Left kidney (tissue), 2 donors: Measurements from ENCODE around the gene CEP120. TPM values are rescaled to one million over a fixed set of nuclear protein-coding genes. Genes with fewer than 3 reads are reported as not detected.
"Not testable (repeated sequence)": the region's sequence is repeated elsewhere in the genome, so short reads cannot be mapped to it uniquely, and the experiment has no call there.

Source experiments
- DNase-seq: peaks from one replicate; pipeline ENCODE4 v3.0.0-alpha.2; 2013
- polyA plus RNA-seq: library from polyadenylated mRNA; unstranded; fragments of 120-200 nt; gene quantifications from one replicate; pipeline ENCODE4 v1.2.1, GENCODE V29; 2013; ENCODE audit not compliant: insufficient read length

CEP120 gene
- polyA plus RNA-seq, 1 donor, result 25.2 TPM

DNA sequence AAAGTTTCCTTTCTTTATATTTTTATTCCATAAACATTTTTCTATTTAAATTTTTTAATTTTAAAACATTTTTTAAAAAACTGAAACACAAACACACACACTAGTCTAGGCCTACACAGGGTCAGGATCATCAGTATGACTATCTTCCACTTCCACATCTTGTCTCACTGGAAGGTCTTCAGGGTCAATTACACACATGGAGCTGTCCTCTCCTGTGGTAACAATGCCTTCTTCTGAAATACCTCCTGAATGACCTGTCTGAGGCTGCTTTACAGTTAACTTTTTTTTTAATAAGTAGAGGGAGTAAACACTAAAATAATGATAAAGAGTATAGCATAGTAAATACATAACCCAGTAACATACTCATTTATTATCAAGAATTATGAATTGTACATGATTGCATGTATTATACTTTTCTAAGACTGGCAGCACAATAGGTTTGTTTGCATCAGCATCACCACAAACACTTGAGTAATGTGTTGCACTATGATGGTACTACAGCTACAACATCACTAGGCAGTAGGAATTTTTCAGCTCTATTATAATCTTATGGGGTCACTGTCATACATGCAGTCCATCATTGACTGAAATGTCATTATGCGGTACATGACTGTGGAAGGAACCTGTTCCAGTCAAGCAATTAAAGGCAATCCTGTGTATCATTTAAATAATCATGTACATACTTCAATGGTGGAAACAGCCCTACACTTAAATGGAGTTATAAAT, 17.4 kb upstream of the CEP120 start:
- no peak for DNase-seq

DNA sequence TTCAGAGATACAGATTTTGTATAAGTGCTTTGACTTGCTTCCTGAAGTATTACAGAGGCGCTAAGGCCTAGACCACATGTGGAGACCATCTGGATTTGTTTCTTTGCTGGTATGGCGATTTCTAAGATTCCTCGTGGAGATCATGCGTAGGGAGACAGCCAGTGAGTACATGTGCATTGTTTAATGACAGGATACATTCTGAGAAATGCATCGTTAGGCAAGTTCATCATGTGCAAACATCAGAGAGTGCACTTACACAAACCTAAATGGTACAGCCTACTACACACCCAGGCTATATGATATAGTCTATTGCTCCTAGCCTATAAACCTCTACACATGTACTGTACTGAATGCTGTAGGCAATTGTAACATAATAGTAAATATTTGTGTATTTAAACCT, 16.5 kb upstream of the CEP120 start:
- DNase-seq, result no peak

DNA sequence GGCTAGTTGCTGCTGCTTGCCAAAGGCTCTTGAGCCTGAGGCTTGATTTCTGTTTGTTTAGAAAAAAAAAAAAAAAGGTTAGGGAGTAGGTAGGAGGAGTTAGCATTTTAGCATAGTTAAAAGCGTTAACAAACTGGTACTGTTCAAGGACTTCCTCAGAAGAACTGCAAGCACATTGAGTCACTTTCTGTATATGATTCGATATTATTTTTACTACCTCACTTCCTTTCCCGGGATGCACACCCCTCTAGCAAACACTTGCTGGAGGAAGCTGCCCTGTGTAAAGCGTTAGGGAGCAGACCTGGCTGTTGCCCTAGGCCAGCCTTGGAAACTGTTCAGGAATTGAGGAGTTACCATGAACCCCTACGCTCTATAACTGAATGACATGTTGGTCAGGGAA, 15.7 kb upstream of the CEP120 start:
- DNase-seq, result no peak

- DNase-seq, result no peak
Observed at GRCh38 chr5:123438244-123438643, 15.0 kb upstream of the CEP120 start.

GRCh38 chr5:123436201-123436600, 13.0 kb upstream of the CEP120 start:
- no peak for DNase-seq

DNA sequence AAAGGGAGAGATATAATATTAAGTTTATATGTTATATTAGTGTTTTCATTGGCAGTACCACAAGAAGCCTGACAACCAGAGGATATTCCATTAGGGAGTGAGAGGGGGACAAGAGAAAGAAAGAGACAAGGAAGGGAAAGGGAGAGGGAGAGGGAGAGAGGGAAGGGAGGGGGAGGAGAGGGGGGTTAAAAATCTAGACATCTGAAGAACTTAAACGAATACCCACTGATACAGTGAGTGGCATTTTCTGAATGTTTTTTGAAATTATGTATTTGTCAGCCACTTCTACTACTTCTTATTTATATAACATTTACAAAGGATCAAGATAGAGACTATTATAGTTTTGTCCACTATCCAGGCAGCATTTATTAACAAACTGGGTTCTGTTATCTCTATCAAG, 11.6 kb upstream of the CEP120 start:
- DNase-seq, result no peak

- DNase-seq, result no peak
Observed at GRCh38 chr5:123433596-123433995, 10.4 kb upstream of the CEP120 start.

GRCh38 chr5:123430441-123430840, 7.2 kb upstream of the CEP120 start:
- not testable (repeated sequence) for DNase-seq

DNA sequence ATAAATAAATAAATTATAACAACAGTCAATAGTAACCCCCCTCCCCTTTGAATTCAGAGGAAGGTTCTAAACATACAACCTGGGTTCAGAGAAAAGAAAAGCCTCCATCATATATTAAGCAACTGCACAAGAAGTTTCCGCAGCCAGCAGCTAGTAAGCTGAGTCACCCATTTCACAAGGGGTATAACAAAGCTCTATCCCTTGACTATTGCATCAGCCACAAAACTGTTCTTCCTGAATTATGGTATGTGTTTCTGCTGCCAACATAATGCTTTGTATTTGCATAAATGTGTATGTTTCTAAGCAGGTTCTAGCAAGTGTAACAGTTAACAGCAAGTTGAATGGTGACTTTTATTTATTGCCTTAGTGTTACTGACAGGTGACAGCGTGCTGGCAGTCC, 6.8 kb upstream of the CEP120 start:
- no peak for DNase-seq

DNA sequence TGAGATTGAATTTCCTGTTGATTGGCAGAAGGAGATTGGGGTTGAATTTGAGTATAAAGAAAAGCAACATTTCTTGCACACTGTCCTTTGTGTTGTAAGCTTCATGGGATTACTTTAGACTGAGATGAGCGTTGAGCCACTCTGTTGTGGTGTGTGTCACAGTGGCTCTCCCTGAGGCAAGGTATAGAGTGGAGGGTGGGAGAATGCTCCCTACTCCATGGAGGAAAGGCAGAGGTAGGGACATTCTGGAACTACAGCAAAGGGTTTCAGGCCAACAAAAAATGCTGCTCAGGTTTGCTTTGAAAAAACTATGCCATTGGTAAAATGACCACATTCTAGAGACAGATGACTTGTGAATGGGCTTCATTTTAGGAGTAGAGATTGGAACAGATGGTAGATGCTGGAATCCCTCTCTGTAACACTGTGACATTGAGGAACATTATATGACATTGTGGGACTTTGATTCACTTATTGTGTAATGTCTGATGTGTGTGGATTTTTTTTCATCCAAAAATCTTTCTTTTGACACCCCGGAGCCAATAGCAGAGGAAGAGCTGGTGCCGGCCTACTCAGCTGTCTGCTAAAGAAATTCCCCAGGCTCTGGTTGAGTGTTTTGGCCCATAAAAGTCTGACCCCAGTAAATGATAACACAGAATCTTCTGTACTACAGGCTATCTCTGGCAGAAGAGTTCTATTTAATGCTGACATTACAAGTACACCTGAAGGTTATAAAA, 6.2 kb upstream of the CEP120 start:
- no peak for DNase-seq

DNA sequence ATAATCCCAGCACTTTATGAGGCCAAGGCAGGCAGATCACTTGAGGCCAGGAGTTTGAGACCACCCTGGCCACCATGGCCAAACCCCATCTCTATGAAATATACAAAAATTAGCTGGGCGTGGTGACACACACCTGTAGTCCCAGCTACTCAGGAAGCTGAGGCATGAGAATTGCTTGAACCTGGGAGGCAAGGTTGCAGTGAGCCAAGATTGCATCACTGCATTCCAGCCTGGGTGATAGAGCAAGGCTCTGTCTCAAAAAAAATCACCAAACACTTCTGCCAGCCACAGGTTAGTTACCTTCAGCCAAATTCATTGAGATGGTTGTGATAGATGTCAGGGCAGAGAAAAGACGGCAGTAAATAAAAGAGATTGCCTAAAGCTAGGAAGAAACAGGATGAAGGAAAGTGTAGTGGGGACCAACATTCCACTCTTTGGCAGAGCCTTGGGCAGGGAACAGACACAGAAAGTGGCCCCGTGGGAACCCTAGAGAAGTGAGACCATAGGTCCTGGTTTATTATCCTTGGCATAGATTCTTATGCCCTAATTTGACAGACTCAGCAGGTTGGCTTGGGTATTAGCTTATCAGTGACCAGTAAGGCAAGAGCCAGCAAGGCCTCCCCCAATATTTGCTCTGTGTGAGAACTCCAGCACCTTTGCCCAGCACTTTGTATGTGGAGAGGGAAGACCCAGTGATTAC, 5.5 kb upstream of the CEP120 start:
- no peak for DNase-seq

DNA sequence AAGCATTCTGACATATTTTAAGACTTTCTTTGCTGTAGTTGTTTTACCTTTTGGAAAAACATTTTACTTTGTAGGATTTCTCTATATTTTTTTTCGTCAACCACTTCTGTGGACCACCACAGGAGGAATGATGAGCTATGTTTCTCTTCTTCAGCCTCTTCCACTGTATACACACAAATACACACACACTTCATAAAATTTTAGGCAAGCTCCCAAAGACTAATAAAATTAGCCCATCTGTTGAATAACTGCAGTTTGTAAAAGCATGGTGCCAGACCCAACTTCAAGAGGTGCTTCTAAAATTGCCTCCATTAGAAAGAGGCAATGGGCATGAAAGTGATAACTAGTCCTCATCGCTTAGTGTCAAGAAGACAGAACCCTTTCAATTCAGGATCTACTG, 4.1 kb upstream of the CEP120 start:
- DNase-seq, result no peak

DNA sequence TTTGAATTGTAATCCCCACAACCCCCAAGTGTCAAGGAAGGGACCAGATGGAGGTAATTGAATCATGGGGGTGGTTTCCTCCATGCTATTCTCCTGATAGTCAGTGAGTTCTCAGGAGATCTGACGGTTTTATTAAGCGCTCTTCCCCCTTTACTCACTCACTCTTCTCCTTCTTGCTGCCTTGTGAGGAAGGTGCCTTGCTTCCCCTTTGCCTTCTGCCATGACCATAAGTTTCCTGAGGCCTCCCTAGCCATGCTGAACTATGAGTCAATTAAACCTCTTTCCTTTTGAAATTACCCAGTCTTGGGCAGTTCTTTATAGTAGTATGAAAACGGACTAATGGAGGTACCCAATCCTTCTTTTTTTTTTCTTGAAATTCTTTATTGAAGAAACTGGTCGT, 2.2 kb upstream of the CEP120 start:
- no peak for DNase-seq

- peak; percentile 43 for DNase-seq
Observed at GRCh38 chr5:123422433-123423277, 548 bp downstream of the CEP120 start.

DNA sequence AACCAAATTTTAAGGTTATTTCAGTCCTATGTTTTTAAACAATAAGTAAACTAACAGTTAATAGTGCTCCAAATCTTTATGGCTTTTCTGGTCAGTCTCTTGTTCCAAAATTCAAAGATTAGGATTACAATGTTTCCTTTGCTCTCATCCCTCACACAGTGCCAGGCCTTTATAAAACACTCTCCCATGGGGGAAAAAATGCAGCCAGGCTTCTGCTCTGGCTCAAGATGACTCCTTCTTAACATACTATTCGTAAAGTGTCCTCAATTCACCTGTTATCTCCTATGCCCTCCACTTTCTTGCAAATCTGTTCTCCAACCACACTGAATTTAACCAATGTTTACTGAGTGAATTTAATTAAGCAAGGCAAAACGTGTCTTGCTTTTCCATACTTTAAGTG, 1.4 kb downstream of the CEP120 start:
- no peak for DNase-seq

DNA sequence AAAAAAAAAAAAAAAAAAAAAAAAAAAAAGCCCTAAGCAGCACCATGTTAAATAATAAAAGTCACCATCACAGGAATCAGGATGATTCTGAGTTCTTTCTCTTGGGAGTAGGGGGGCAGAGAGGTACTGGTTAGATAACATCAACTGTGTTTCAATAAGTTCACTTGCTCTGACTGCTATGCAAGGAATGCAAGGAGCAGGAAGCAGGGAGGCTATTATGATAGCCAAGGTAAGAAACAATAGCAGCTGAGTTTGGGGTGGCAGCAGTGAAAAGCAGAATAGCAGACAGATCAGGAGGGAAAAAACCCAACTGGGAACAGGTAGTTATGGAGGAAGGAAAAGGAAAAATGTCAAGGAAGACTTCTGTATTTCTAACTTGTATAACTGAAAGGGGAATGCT, 8.2 kb downstream of the CEP120 start:
- DNase-seq, result no peak

DNA sequence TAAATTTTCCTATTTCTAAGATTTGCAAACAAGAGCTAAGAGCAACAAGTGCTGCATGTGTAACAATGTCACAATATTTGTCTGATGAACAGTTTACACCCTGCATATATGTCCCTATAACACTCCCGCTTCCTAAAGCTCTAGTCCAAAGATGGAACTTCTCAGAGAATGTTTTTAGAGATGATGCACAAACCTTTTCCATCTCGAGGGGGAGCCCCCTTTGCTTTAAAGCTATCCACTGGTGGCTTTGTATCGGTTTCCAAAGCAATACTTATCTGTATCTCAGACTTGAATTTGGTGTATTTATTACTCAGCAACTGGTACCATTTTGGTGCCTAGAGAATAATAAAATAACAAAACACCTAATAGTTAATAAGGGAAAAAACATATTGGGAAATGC, 11.0 kb downstream of the CEP120 start:
- no peak for DNase-seq

DNA sequence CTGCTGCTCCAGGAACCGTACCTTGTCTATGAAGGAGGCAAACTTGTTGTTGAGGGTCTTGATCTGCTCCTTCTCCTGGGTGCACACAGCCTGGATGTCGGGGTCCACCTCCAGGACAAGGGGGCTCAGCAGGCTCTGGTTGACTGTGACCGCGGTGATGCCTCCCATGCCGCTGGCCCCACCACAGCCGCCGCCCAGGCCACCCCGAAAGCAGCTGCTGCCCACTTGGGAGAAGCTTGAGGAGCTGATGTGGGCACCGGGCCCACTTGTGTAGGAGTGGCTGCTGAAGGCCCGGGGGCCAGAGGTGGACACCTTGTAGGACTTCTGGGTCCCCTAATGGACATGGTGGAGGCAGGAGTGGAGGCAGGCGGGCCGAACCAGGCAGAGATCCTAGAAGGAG, 21.2 kb downstream of the CEP120 start:
- not testable (repeated sequence) for DNase-seq

DNA sequence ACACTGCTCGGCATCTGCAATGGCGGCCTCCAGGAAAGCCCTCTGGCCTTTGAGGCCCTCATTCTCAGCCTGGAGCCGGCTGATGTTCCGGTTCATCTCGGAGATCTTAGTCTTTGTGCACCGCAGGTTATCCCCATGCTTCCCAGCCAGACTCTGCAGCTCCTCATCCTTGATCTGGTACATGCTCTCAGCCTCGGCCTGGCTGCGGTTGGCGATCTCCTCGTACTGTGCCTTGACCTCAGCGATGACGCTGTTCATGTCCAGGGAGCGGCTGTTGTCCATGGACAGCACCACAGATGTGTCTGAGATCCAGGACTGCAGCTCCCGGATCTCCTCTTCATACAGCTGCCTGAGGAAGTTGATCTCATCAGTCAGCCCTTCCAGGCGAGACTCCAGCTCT, 21.9 kb downstream of the CEP120 start:
- no peak for DNase-seq

DNA sequence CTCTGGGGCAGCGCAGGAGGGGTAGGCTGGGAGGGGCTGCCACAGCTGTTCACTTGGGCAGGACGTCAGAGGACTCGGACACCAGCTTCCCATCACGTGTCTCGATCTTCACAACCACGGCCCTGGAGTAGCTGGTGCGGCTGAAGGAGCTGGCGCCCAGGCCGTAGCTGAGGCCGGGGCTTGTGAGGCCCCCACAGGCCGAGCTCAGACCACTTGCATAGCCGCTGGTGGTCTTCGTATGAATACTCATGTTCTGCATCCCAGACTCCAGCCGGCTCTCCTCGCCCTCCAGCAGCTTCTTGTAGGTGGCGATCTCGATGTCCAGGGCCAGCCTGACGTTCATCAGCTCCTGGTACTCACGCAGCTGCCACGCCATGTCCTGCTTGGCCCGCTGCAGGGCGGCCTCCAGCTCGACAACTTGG, 22.3 kb downstream of the CEP120 start:
- not testable (repeated sequence) for DNase-seq

DNA sequence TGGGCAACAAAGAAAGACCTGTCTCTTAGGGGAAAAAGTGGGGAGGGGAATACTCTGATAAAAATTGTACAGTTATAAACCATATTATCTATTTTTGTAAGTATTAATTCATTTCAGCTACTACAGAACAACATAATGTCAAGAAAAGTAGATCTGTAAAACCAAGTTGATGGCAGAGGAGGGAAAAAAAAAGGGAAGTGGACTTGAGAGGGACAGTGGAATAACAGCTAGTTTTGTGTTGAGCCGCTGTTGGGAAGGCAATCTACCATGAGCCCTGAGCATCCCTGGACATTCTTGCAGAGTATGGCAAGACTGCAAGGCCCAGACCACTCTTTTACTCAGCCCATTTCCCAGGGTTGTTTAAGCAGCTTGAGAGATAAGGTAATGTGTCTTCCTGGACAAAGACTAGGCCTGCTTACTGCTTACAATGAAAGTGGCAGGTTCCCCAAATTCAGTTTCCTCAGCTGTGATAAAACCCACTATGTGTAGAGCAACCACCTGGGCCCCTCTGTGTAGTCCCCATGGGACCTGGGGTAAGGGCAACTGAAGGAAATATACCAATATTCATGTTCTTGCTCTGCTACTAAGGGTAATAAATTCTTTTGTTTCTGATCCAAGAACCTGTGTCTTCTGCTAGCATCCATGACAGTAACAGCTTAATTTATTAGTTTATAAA, 25.0 kb downstream of the CEP120 start:
- no peak for DNase-seq

- no peak for DNase-seq
Observed at GRCh38 chr5:123397538-123397937, 25.7 kb downstream of the CEP120 start.
